ENCODE data around the gene MYO3B. TPM values are rescaled to one million over a fixed set of nuclear protein-coding genes. Genes with fewer than 3 reads are reported as not detected.

The MYO3B gene
- total RNA-seq, 1 donor from 2014 or later: 0.17 TPM

DNA sequence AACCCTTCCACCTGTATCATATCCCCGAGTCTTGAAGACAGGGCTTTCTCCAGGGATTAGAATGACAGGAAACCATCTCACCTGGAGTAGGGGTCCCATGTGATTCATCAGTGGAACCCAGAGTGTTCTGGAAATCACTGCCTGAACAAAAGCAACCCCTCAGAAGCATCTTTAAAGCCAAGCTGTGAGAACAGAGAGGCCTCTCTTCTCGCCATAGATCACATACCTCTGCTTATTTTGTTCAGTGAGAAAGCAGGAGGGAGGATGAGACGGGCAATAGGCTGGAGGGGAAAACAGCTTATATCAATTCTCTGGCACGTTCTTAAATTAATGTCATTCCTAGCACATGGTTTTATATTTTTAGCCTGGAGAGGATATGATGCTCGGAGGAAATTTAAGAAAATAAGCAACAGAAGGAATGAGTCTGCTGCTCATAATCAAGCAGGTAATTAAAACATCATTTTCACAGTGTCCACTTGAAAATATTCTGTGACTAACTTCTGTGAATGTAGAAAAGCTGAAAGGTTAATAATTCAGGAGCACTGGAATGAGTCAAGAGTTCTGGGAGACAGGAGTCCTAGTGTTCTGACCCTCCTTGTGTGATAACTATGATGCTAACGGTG, 323.6 kb downstream of the MYO3B start:
- Histone ChIP-seq H3K36me3 (no peaks in the 10 kb centered on the region), H3K27me3 (no peaks in the 10 kb centered on the region), H3K9me3 (no peaks in the 10 kb centered on the region), H3K27ac (no peak overlapping the region), H3K4me3 (no peak overlapping the region), H3K4me1 (peaks cover 10% of the 10 kb centered on the region)
- TF ChIP-seq, protein P1, sequence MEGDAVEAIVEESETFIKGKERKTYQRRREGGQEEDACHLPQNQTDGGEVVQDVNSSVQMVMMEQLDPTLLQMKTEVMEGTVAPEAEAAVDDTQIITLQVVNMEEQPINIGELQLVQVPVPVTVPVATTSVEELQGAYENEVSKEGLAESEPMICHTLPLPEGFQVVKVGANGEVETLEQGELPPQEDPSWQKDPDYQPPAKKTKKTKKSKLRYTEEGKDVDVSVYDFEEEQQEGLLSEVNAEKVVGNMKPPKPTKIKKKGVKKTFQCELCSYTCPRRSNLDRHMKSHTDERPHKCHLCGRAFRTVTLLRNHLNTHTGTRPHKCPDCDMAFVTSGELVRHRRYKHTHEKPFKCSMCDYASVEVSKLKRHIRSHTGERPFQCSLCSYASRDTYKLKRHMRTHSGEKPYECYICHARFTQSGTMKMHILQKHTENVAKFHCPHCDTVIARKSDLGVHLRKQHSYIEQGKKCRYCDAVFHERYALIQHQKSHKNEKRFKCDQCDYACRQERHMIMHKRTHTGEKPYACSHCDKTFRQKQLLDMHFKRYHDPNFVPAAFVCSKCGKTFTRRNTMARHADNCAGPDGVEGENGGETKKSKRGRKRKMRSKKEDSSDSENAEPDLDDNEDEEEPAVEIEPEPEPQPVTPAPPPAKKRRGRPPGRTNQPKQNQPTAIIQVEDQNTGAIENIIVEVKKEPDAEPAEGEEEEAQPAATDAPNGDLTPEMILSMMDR (IDR thresholded peaks at IDR 0.05): no peak
- intact Hi-C loops (cut with DNase I): no loop called here
- ATAC-seq: no peak
- no peak for DNase-seq

DNA sequence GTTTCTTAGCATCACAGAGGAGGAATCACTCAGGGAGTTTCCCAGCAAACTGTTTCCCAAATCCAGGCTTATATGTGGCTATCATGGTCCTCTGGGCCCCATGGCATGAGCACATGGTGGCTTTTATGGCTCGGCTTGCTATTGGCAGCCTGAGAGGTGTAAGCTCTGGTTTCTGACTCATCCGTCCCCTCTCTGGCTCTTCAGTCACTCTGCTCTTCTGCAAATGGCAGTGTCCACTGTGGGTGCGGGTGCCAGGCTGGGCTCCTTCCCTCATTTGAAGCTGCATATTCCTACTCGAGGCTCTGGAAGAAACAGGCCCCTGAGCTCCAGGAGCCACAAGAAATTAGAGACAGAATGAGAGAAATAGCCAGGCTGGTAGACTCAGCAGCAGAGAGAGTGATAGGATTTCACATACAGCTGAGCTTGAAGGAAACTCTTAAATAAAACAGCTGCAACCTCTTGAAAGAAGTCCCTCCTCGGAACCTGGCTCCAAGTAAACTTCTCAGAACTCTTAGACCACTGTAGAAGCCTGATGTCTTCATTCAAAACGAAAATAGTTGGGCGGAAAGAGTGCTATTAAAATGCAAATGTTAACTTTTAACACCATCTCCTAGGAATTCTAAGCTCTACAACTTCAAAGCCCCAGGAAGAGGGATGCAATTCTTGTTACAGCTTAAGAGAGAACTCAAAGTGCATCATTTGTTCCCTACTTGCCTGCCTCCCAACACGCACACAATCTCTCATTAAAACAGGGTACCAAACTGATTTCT, 324.6 kb downstream of the MYO3B start:
- TF ChIP-seq, protein P1 (IDR thresholded peaks at IDR 0.05): no peak
- no peak for ATAC-seq
- Histone ChIP-seq H3K27me3 (no peaks in the 10 kb centered on the region), H3K9me3 (no peaks in the 10 kb centered on the region), H3K4me3 (no peak overlapping the region), H3K36me3 (no peaks in the 10 kb centered on the region), H3K4me1 (peaks cover 10% of the 10 kb centered on the region), H3K27ac (no peak overlapping the region)
- intact Hi-C loops (cut with DNase I): no loop called here
- no peak for DNase-seq

DNA sequence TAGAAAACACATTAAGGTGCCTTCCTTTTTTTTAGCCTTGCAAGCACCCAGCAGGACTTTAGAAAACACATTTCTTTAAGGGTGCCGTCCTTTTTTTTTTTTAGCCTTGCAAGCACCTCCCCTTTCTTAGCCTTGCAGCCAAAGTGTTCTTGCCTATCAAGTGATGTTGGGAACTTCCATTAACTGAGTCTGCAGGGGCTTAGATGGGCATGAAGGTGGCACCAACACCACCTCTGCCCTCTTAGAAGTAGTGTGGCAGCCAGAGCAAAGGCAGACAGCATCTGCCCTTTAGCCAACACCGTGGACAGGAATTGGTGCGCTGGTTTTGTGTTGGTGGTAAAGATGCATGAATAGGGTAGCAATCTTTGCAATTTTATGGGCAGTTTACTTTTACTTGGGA, 325.6 kb downstream of the MYO3B start:
- Histone ChIP-seq H3K4me3 (no peak overlapping the region), H3K36me3 (no peaks in the 10 kb centered on the region), H3K27ac (no peak overlapping the region), H3K27me3 (no peaks in the 10 kb centered on the region), H3K9me3 (no peaks in the 10 kb centered on the region), H3K4me1 (peaks cover 10% of the 10 kb centered on the region)
- ATAC-seq: no peak
- no peak for DNase-seq
- intact Hi-C loops (cut with DNase I): no loop called here
- TF ChIP-seq, protein P1 (IDR thresholded peaks at IDR 0.05): no peak

DNA sequence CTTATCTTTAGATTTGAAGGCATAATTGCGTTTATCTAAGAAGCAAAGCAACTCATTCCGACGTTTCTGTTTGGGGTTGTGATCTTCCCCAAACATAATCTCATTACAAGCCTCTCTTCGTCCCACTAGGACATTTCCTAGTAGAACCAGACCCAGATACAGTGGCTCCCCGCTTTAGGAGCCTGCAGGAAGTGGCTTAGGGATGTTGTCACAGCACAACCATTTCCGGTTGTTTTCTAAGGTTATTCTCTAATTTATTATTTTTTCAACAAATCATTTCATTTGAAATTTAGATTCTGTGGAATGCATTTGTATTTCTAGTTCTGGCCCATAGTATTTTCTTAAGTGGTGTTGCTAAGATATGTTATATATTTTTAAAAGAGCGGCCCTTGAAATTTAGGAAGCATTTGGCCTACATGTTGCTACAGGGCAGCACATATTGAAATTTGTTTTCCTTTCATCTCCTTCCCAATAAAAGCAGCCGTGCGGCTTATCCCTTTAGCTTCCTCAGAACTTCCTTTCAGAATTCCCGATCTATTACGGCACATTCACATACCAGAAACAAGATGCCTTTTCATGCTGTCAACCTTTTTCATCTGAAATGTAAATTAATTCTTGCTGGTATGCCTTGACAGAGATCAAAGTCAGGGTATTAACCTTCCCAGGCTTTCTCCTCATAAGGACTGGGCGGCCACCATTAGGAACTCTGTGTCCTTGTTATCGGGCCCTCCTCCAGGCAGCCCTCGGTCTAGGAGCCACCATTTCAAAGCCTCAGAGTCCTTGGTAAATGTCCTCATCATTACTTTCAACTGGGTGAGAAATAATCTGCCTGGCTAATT, 326.2 kb downstream of the MYO3B start:
- no peak for DNase-seq
- TF ChIP-seq, protein P1 (IDR thresholded peaks at IDR 0.05): no peak
- Histone ChIP-seq H3K4me1 (peaks cover 10% of the 10 kb centered on the region), H3K36me3 (no peaks in the 10 kb centered on the region), H3K27ac (no peak overlapping the region), H3K27me3 (no peaks in the 10 kb centered on the region), H3K4me3 (no peak overlapping the region), H3K9me3 (no peaks in the 10 kb centered on the region)
- intact Hi-C loops (cut with DNase I): no loop called here
- ATAC-seq: no peak

DNA sequence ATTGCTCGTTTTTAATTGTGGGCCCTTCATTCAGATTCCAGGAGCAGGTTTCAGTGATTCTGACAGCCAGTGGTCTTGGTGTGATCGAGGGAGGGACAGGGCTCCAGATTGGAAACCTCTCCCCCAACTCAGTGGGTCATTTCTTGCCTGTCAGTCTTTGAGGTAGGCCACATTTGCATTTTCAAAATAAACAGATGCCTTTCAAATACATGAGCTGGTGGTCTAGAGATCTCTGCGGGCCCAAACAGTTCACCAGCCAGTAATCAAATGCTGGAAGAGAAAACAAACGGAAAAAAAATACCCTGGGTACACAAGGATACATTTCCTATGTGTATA, 326.8 kb downstream of the MYO3B start:
- intact Hi-C loops (cut with DNase I): no loop called here

More for the DNA sequence above, 326.8 kb downstream of the MYO3B start:
- Histone ChIP-seq H3K4me1 (peaks cover 10% of the 10 kb centered on the region), H3K27me3 (no peaks in the 10 kb centered on the region), H3K36me3 (no peaks in the 10 kb centered on the region), H3K9me3 (no peaks in the 10 kb centered on the region), H3K4me3 (no peak overlapping the region), H3K27ac (no peak overlapping the region)
- TF ChIP-seq, protein P1 (IDR thresholded peaks at IDR 0.05): no peak
- ATAC-seq (no peak), DNase-seq (no peak)

All from upper lobe of right lung (tissue), 1 donor.